B cell (primary cell): ENCODE measurements around the gene WIPI1. TPM values are rescaled to one million over a fixed set of nuclear protein-coding genes. Genes with fewer than 3 reads are reported as not detected.

Experiments used
- ATAC-seq: fragments of 200-7000 bp; cut with Tn5 transposase; one replicate; pipeline ENCODE4 v1.10.0; 2021; ENCODE audit warnings: low read depth, mild to moderate bottlenecking, moderate number of reproducible peaks, moderate library complexity
- CTCF ChIA-PET: fragments of 350-600 bp; sonication (Branson Sonifier 250); formaldehyde crosslinking; loops from one replicate; lab custom pipeline; 2021; ENCODE audit warnings: antibody characterized with exemption, inconsistent platforms; lab: Charles Lee
- POLR2A ChIA-PET: fragments of 350-600 bp; sonication (Branson Sonifier 250); formaldehyde crosslinking; loops from one replicate; lab custom pipeline; 2021; ENCODE audit warnings: antibody characterized with exemption; lab: Charles Lee
- DNase-seq: peaks from one replicate; pipeline ENCODE4 v3.0.0; 2013
- H2AFZ ChIP-seq: 2 replicates; pipeline ENCODE4 v1.6.1; 2012; ENCODE audit warnings: mild to moderate bottlenecking, low read depth, low read length; ENCODE audit not compliant: insufficient read depth, poor library complexity, severe bottlenecking
- H3K27ac ChIP-seq, 2 donors: 1 replicate in 1 of 2; 2 replicates in 1 of 2; pipeline ENCODE4 v1.5.1; 2012 to 2013; ENCODE audit warnings: low read length in 2 of 2, mild to moderate bottlenecking in 2 of 2, moderate library complexity in 1 of 2
- H3K27me3 ChIP-seq, 4 experiments: fragments of 200-600 bp in 1 of 4; sonication (generic) in 1 of 4; replicated peaks in 1 of 4; 1 replicate in 2 of 4; 2 replicates in 2 of 4; pipeline versions ENCODE4 v1.6.1 to v1.7.0; 2013 to 2016; ENCODE audit warnings: low read length in 3 of 4, mild to moderate bottlenecking in 2 of 4, mixed read lengths in 1 of 4, moderate library complexity in 1 of 4; ENCODE audit not compliant: insufficient read depth in 4 of 4, control insufficient read depth in 3 of 4; ENCODE audit errors: control extremely low read depth in 1 of 4
- H3K36me3 ChIP-seq, 2 experiments: replicated peaks in 1 of 2; 1 replicate in 1 of 2; 2 replicates in 1 of 2; pipeline versions ENCODE4 v1.6.1 to v1.7.1; 2013; ENCODE audit warnings: low read length in 1 of 2; ENCODE audit not compliant: insufficient read depth in 2 of 2, control insufficient read depth in 1 of 2; ENCODE audit errors: control extremely low read depth in 1 of 2, extremely low read depth in 1 of 2
- H3K4me1 ChIP-seq, 2 donors: fragments of 200-600 bp in 1 of 2; sonication (generic) in 1 of 2; 1 replicate in 1 of 2; 2 replicates in 1 of 2; pipeline versions ENCODE4 v1.5.1 to v1.6.1; 2013 to 2017; ENCODE audit warnings: low read length in 2 of 2; ENCODE audit not compliant: control insufficient read depth in 2 of 2, insufficient read depth in 2 of 2
- H3K4me2 ChIP-seq: replicated peaks from 2 replicates; pipeline ENCODE3; 2012; ENCODE audit warnings: mild to moderate bottlenecking, low read depth, low read length; ENCODE audit not compliant: poor library complexity, severe bottlenecking
- H3K4me3 ChIP-seq, 5 experiments: fragments of 200-600 bp in 1 of 5; sonication (generic) in 1 of 5; 1 replicate in 3 of 5; 2 replicates in 2 of 5; pipeline versions ENCODE4 v1.5.1 to v1.7.0; 2011 to 2016; ENCODE audit warnings: low read length in 4 of 5, mild to moderate bottlenecking in 4 of 5, low read depth in 2 of 5, control low read depth in 1 of 5, moderate library complexity in 1 of 5; ENCODE audit not compliant: insufficient read depth in 1 of 5; ENCODE audit errors: control extremely low read depth in 1 of 5, extremely low read depth in 1 of 5
- H3K79me2 ChIP-seq: fragments of 200-600 bp; sonication (generic); one replicate; pipeline ENCODE4 v1.6.0; 2016; ENCODE audit warnings: low read length; ENCODE audit not compliant: control insufficient read depth, insufficient read depth
- H3K9ac ChIP-seq: fragments of 200-600 bp; sonication (generic); 2 replicates; pipeline ENCODE4 v1.6.1; 2017; ENCODE audit warnings: mild to moderate bottlenecking, low read length, moderate library complexity
- H3K9me3 ChIP-seq, 3 donors: one replicate each; pipeline versions ENCODE4 v1.6.1 to v1.7.1; 2013; ENCODE audit warnings: low read length in 2 of 3; ENCODE audit not compliant: control insufficient read depth in 2 of 3, insufficient read depth in 1 of 3; ENCODE audit errors: control extremely low read depth in 1 of 3
- H4K20me1 ChIP-seq: 2 replicates; pipeline ENCODE4 v1.6.0; 2012; ENCODE audit warnings: mild to moderate bottlenecking, low read length; ENCODE audit not compliant: insufficient read depth, control insufficient read depth, poor library complexity, severe bottlenecking
- H3K27ac Mint-ChIP-seq: one replicate; pipeline ENCODE4 v1.8.0; 2021; ENCODE audit warnings: mixed read lengths
- H3K27me3 Mint-ChIP-seq: one replicate; pipeline ENCODE4 v1.8.0; 2021; ENCODE audit warnings: mixed read lengths
- H3K4me1 Mint-ChIP-seq: one replicate; pipeline ENCODE4 v1.8.0; 2021; ENCODE audit warnings: mixed read lengths
- H3K4me3 Mint-ChIP-seq: one replicate; pipeline ENCODE4 v1.8.0; 2021; ENCODE audit warnings: mixed read lengths
- H3K9me3 Mint-ChIP-seq: one replicate; pipeline ENCODE4 v1.8.0; 2022; ENCODE audit warnings: mixed read lengths; ENCODE audit not compliant: insufficient read depth
- EZH2 ChIP-seq: IDR thresholded peaks from 2 replicates; pipeline ENCODE4 v1.6.1; 2012; ENCODE audit warnings: borderline replicate concordance, low read depth, mild to moderate bottlenecking, moderate library complexity, low read length; ENCODE audit not compliant: insufficient read depth, poor library complexity, severe bottlenecking
- WGBS: methylation state at CpG from one replicate; pipeline ENCODE4 v1.1.5; 2013; ENCODE audit warnings: missing lambda C conversion rate; ENCODE audit not compliant: insufficient coverage; 5-methylcytosine and 5-hydroxymethylcytosine counted together
- intact Hi-C: fragments of 100-400 bp; cut with micrococcal nuclease; formaldehyde crosslinking; loops from one replicate; pipeline ENCODE4 v1.10.0; 2022
- polyA plus RNA-seq: library from polyadenylated mRNA; depleted of rRNA; stranded (reverse); fragments of >200 nt; gene quantifications from 2 replicates; pipeline ENCODE4 v1.2.3, GENCODE V29; 2012
- total RNA-seq, 2 donors: library from RNA; stranded (reverse); fragments of 120-200 nt in 1 of 2; gene quantifications; 1 replicate in 1 of 2; 2 replicates in 1 of 2; pipeline versions ENCODE4 v1.2.3 to v1.2.4, GENCODE V29; 2013 to 2022
- TF ChIP-seq, protein P1 (sequence below): fragments of 200-600 bp; IDR thresholded peaks from one replicate; pipeline ENCODE4 v1.8.0; 2022; ENCODE audit warnings: antibody characterized with exemption, mild to moderate bottlenecking

WIPI1 gene
- total and polyA plus RNA-seq, 2 donors (not counting 1 experiment from before 2014, with no cell fraction given) = 6.0 to 14.7 TPM

DNA sequence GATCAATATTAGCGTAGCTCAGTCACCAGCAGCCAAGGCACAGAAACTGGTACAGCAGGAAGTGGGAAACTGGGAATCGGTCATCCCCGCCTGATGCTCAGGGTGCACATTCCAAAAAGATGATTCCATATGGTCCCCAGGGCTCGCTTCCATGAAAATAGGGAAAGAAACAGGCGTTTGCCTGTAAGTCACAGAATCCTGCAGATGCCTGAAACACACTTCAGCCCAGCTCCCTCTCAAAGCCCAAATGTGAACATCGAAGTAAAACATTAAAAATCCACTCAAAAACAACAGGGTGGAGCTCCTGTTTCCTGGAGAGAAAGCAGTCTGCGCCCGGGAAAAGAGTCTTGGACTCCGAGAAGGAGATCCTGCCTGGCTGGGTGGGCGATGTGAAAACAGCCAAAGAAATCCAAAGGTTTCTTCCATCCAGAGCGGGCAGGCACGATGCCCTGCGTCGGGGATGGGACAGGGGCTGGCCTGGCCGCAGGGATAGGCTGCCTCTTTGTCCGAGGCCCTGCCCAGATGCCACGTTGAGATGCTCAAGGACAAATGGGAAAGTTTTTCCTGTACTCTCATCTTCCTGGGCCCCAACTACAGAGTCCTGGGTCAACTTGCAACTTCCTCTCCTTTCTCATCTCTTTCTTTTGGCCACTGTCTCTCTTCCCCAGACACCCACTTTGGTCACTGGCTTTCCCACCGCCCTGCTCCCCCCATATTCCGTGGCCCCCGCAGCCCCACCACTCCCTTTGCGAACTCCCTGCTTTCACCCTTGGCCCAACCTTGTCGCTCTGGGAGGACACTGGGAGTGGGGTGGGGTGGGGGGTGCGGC lies 743 bp downstream of the WIPI1 start:
- ChIA-PET POLR2A (interaction anchor here (0.9 to 2.7 kb wide), 5 partner anchors 19 to 252 kb away, joined by 3 to 16 read pairs (median 5); partner anchors contain the start of genes AMZ2 and PRKAR1A), CTCF (interaction anchor here (0.7 to 7.4 kb wide), 17 partner anchors 10 to 462 kb away, joined by 3 to 42 read pairs (median 6); no protein-coding TSS in a partner anchor)
- Histone ChIP-seq H3K36me3 (no peaks in the 10 kb centered on the region), H3K27ac (peak overlapping the region; percentile 20 to 47), H3K9ac (peak overlapping the region; percentile 61), H2AFZ (peak overlapping the region; percentile 82), H3K4me3 (peak overlapping the region; percentile 41 to 75 (median 66)), H3K79me2 (no peaks in the 10 kb centered on the region), H3K9me3 (no peaks in the 10 kb centered on the region), H4K20me1 (no peaks in the 10 kb centered on the region), H3K4me2 (peak overlapping the region; percentile 85), H3K4me1 (peaks cover 10 to 17% of the 10 kb centered on the region in 2 donors), H3K27me3 (no peaks in the 10 kb centered on the region)
- Mint-ChIP-seq H3K4me1 (peaks cover 18% of the 10 kb centered on the region), H3K27ac (peak overlapping the region; percentile 78), H3K4me3 (peak overlapping the region; percentile 90), H3K27me3 (no peaks in the 10 kb centered on the region), H3K9me3 (no peaks in the 10 kb centered on the region)
- intact Hi-C loops = loop anchor here (1.0 to 5.0 kb wide), 10 partner anchors 20 to 739 kb away; partner anchors contain the start of genes AMZ2, KPNA2, NOL11 and PRKAR1A
- ATAC-seq (no peak), DNase-seq (no peak)
- WGBS = 58% methylated on average over 16 of the region's 23 CpGs
- TF ChIP-seq, protein P1, sequence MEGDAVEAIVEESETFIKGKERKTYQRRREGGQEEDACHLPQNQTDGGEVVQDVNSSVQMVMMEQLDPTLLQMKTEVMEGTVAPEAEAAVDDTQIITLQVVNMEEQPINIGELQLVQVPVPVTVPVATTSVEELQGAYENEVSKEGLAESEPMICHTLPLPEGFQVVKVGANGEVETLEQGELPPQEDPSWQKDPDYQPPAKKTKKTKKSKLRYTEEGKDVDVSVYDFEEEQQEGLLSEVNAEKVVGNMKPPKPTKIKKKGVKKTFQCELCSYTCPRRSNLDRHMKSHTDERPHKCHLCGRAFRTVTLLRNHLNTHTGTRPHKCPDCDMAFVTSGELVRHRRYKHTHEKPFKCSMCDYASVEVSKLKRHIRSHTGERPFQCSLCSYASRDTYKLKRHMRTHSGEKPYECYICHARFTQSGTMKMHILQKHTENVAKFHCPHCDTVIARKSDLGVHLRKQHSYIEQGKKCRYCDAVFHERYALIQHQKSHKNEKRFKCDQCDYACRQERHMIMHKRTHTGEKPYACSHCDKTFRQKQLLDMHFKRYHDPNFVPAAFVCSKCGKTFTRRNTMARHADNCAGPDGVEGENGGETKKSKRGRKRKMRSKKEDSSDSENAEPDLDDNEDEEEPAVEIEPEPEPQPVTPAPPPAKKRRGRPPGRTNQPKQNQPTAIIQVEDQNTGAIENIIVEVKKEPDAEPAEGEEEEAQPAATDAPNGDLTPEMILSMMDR = no peak
- TF ChIP-seq EZH2 = no peak
